HTR-8/SVneo (cell line): ENCODE data around the gene SMIM7.
A peak's percentile ranks its signal among the peaks of the same experiment; 100 is the strongest.
"Not testable (repeated sequence)": the region's sequence is repeated elsewhere in the genome, so short reads cannot be mapped to it uniquely, and the experiment has no call there.

Experiments
- DNase-seq: peaks from one replicate; pipeline ENCODE4 v3.0.0; 2011; ENCODE audit warnings: low spot score, mixed read lengths; ENCODE audit not compliant: insufficient read length
- FAIRE-seq: peaks from 2 replicates; lab custom pipeline; 2011; peaks lifted over from hg19 to GRCh38; lab: Jason Lieb, UNC

The SMIM7 gene

GRCh38 chr19:16659832-16660708 is at the start of gene SMIM7:
Gene SMIM7, minus strand, starts transcription at chr19:16660144. Its CDS starts 34 bp downstream, at chr19:16660110.
- peak; percentile 95 for FAIRE-seq
- DNase-seq, result peak; percentile 99

GRCh38 chr19:16703677-16704076 is 43.7 kb upstream of the SMIM7 start:
- FAIRE-seq (no peak), DNase-seq (no peak)

DNA sequence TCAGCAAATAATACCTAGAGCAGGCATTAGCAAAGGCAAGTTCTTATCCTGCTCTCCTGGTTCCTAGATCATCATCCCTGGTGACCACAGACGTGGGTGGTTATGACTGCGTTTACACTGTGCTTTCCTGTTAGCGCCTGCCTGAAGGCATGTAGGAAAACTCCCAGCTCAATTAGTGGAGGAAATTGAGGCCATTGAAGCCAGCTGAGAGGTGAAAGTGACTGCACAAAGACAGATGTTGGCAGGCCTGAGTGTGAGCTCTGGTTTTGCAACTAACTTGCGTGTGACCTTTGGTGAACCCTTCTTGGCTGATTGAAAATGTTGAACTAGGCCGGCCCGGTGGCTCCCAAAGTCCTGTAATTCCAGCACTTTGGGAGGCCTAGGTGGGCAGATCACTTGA is 42.2 kb upstream of the SMIM7 start:
- no peak for FAIRE-seq
- DNase-seq, result no peak

DNA sequence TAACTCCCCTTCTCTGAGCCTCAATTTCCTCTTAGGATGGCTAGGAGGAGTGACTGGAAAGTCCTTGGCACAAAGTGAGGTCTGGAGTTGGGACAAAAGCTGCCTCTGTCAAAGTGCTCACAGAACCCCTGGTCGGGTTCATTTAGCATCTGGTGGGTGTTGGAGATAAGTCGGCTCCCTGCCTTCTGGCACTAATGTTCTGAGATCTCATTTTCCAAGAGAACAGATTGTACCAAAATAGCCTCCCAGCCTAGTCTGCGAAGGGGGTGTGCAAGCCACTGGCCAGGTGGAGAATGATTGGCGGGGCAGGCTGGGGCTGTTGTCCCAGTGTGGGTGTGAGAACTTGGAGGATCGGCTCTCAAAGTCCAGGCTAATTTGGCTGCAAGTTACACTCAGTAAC is 39.0 kb upstream of the SMIM7 start:
- FAIRE-seq (no peak), DNase-seq (no peak)

DNA sequence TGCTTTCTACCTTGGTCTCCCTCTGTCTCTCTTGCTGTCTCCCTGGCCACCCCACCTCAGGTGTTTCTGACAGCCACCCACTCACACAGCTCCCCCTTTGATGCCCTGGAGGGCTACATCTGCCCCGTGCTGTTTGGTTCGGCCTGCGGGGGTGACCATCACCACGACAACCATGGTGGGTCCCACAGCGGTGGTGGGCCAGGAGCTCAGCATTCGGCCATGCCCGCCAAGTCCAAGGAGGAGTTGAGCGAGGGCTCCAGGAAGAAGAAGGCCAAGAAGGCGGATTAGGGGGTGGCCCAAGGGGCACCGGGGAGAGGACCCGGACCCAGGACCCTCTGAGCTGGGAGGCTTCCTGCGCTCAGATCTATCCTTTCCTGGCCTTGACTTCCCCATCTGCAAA is 28.1 kb upstream of the SMIM7 start:
- DNase-seq (no peak), FAIRE-seq (no peak)

DNA sequence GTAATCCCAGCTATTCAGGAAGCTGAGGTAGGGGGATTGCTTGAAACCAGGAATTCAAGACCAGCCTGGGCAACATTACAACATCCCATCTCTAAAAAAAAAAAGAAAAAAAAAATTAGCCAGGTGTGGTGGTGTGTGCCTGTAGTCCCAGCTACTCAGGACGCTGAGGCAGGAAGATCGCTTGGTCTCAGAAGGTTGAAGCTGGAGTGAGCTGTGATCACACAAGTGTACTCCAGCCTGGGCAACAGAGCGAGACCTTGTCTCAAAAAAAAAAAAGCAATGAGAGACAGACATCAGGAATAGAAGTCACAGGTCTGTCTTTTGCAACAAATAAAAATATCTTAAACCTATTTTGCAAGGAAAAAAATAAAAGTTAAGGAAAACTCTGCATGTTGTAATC is 24.3 kb upstream of the SMIM7 start:
- no peak for FAIRE-seq
- no peak for DNase-seq

GRCh38 chr19:16682539-16682938 is 22.6 kb upstream of the SMIM7 start:
- no peak for DNase-seq
- FAIRE-seq, result no peak

DNA sequence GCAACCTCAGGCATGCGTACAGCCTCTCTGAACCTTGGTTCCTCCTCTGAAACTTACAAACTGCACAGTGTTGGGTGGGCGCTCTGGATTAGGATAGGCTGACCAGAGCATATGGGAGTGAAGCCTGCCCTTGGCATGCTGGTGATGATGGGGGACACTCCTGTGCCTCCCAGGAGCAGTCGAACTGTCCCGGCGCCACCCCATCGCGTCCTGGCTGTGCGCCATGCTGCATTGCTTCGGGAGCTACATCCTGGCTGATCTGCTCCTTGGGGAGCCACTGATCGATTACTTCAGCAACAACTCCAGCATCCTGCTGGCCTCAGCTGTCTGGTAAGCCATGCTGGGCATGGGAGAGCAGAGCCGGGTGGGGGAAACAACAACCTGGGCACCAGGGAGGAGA is 19.9 kb upstream of the SMIM7 start:
- FAIRE-seq (no peak), DNase-seq (no peak)

DNA sequence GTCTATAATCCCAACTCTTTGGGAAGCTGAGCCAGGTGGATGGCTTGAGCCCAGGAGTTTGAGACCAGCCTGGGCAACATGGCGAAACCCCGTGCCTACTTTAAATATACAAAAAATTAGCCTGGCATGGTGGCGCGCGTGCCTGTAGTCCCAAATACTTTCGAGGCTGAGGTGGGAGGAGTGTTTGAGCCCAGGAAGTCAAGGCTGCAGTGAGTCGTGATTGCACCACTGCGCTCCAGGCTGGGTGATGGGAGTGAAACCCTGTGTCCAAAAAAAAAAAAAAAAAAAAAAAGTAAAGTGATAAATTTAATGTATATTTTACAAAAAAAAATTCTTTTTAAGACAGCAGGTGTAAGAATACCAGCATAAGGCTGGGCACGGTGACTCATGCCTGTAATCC is 18.6 kb upstream of the SMIM7 start:
- DNase-seq (no peak), FAIRE-seq (no peak)

GRCh38 chr19:16677055-16677454 is 17.1 kb upstream of the SMIM7 start:
- DNase-seq, result no peak
- no peak for FAIRE-seq

- DNase-seq (no peak), FAIRE-seq (no peak)
Observed at GRCh38 chr19:16676101-16676798, 16.3 kb upstream of the SMIM7 start.

DNA sequence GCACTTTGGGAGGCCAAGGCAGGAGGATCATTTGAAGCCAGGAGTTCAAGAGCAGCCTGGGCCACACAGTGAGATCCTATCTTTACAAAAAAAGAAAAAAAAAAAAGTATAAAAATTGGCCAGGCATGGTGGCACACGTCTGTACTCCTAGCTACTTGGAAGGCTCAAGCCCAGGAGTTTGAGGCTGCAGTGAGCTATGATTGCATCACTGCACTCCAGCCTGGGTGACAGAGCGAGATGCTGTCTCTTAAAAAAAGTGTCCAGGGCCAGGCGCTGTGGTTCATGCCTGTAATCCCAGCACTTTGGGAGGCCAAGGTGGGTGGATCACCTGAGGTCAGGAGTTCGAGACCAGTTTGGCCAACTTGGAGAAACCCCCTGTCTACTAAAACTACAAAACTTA is 13.9 kb upstream of the SMIM7 start:
- not testable (repeated sequence) for DNase-seq, FAIRE-seq

DNA sequence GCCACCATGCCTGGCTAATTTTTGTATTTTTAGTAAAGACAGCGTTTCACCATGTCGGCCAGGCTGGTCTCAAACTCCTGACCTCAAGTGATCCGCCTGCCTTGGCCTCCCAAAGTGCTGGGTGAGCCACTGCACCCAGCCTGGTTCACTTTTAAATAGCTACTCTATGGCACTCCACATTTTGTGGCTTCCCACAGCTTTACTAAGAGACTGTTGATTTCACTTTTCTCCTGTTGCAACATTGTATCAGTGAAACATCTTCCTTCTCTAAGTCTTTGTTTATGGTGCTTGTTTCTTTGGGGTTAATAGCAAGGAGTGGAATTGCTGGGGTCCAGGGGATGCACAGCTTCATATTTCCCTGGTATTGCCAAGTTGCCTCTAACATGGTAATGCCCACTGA is 13.3 kb upstream of the SMIM7 start:
- DNase-seq, result no peak
- FAIRE-seq, result no peak

GRCh38 chr19:16671652-16672274 is 11.8 kb upstream of the SMIM7 start:
- FAIRE-seq, result no peak
- no peak for DNase-seq

DNA sequence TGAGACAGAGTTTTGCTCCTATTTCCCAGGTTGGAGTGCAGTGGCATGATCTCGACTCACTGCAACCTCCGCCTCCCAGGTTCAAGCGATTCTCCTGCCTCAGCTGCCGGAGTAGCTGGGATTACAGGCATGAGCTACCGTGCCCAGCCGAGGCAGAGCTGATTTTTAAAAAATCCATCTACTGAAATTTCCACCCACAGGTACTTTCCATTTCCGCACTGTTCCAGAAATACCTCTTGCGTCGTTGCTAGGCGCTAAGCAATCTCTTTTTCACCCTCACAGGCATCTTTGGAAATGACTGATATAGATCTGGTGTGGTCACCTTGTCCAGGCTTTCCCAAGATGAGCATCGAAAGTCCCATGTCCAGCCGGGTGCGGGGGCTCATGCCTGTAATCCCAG is 10.3 kb upstream of the SMIM7 start:
- DNase-seq (no peak), FAIRE-seq (no peak)

GRCh38 chr19:16668702-16669101 is 8.8 kb upstream of the SMIM7 start:
- not testable (repeated sequence) for DNase-seq, FAIRE-seq

DNA sequence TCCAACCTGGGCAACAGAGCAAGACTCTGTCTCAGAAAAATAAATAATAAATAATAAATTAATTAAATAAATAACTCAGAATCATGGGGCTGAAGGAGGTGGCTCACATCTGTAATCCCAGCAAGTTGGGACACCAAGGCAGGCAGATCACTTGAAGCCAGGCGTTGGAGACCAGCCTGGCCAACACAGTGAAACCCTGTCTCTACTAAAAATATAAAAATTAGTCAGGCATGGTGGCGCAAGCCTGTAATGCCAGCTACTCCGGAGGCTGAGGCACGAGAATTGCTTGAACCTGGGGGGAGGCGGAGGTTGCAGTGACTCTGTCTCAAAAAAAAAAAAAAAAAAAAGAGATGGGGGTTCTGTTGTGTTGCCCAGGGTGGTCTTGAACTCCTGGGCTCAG is 8.2 kb upstream of the SMIM7 start:
- FAIRE-seq, result no peak

GRCh38 chr19:16661480-16662034 is 1.6 kb upstream of the SMIM7 start:
- no peak for FAIRE-seq
- DNase-seq, result no peak

More for the DNA sequence above, 8.2 kb upstream of the SMIM7 start:
- DNase-seq, result no peak

GRCh38 chr19:16660763-16661479 is 977 bp upstream of the SMIM7 start, which contains the start of gene TMEM38A:
Gene TMEM38A, plus strand, starts transcription at chr19:16661139. Its CDS starts 79 bp downstream, at chr19:16661218.
- DNase-seq (peak; percentile 59), FAIRE-seq (peak; percentile 57)

GRCh38 chr19:16659464-16659831 is 496 bp downstream of the SMIM7 start:
- FAIRE-seq, result no peak
- DNase-seq, result no peak
